HepG2 (cell line): ENCODE measurements around the gene RIT2. TPM values are rescaled to one million over a fixed set of nuclear protein-coding genes. Genes with fewer than 3 reads are reported as not detected.

Experiments used
- ATAC-seq: fragments of 200-7000 bp; cut with Tn5 transposase; 3 replicates; pipeline ENCODE4 v1.9.1; 2020; ENCODE audit warnings: mild to moderate bottlenecking, moderate library complexity
- BruUV-seq: library from RNA; stranded (reverse); fragments of 400-500 nt; replicated peaks from 2 replicates; lab custom pipeline; 2021; lab: Mats Ljungman, UMichigan
- CTCF ChIA-PET: fragments of 300-600 bp; formaldehyde crosslinking; extraction: SDS; loops from one replicate; lab custom pipeline; 2021; ENCODE audit warnings: low total read pairs, inconsistent platforms, low intra/inter-chr PET ratio; lab: Yijun Ruan, JAX
- POLR2A ChIA-PET: fragments of 350-600 bp; sonication (Branson Sonifier 250); formaldehyde crosslinking; loops from one replicate; lab custom pipeline; 2020; ENCODE audit warnings: antibody characterized with exemption, inconsistent platforms; lab: Yijun Ruan, JAX
- DNase-seq: peaks from one replicate; pipeline ENCODE4 v3.0.0-alpha.2; 2015; ENCODE audit warnings: low spot score
- FAIRE-seq: peaks from 3 replicates; lab custom pipeline; 2011; peaks lifted over from hg19 to GRCh38; lab: Jason Lieb, UNC
- H2AFZ ChIP-seq: one replicate; pipeline ENCODE4 v1.6.1; 2011; ENCODE audit warnings: low read length, inconsistent platforms
- H3K27ac ChIP-seq: fragments of 300-600 bp; 3 replicates; pipeline ENCODE4 v1.8.0; 2011; ENCODE audit warnings: mixed run types, mild to moderate bottlenecking, mixed read lengths, low read length, inconsistent platforms; ENCODE audit not compliant: insufficient read depth; ENCODE audit errors: extremely low read length
- H3K27me3 ChIP-seq, 2 experiments: fragments of 200-600 bp in 1 of 2; 2 replicates in 1 of 2; 3 replicates in 1 of 2; pipeline versions ENCODE4 v1.6.0 to v1.8.0; 2011; ENCODE audit warnings: low read length in 2 of 2, mild to moderate bottlenecking in 2 of 2, moderate library complexity in 2 of 2, inconsistent platforms in 1 of 2; ENCODE audit not compliant: insufficient read depth in 2 of 2, control insufficient read depth in 1 of 2
- H3K36me3 ChIP-seq, 2 experiments: fragments of 200-600 bp in 1 of 2; replicated peaks in 1 of 2; 2 replicates in 1 of 2; 3 replicates in 1 of 2; pipeline versions ENCODE4 v1.5.1 to v1.8.0; 2011; ENCODE audit warnings: low read length in 2 of 2, inconsistent platforms in 1 of 2; ENCODE audit not compliant: insufficient read depth in 2 of 2, control insufficient read depth in 1 of 2
- H3K4me1 ChIP-seq: 2 replicates; pipeline ENCODE4 v1.5.1; 2012; ENCODE audit warnings: low read length, inconsistent platforms; ENCODE audit not compliant: insufficient read depth
- H3K4me2 ChIP-seq: 2 replicates; pipeline ENCODE4 v1.6.0; 2011; ENCODE audit warnings: low read depth, low read length, inconsistent platforms
- H3K4me3 ChIP-seq, 3 experiments: fragments of 200-600 bp in 1 of 3; sonication (generic), shearing (Covaris generic) in 1 of 3; replicated peaks in 1 of 3; 2 replicates each; pipeline ENCODE4 v1.5.1; 2011 to 2016; ENCODE audit warnings: low read length in 3 of 3, inconsistent platforms in 2 of 3, low read depth in 2 of 3, mild to moderate bottlenecking in 2 of 3, control low read depth in 1 of 3, mixed read lengths in 1 of 3; ENCODE audit not compliant: insufficient read depth in 1 of 3
- H3K79me2 ChIP-seq: one replicate; pipeline ENCODE4 v1.6.1; 2011; ENCODE audit warnings: low read length, inconsistent platforms; ENCODE audit not compliant: insufficient read depth
- H3K9ac ChIP-seq: 2 replicates; pipeline ENCODE4 v1.6.0; 2011; ENCODE audit warnings: mild to moderate bottlenecking, low read depth, low read length, inconsistent platforms; ENCODE audit not compliant: insufficient read depth
- H3K9me3 ChIP-seq: 2 replicates; pipeline ENCODE4 v1.5.1; 2012; ENCODE audit warnings: mild to moderate bottlenecking, low read length
- H4K20me1 ChIP-seq: 2 replicates; pipeline ENCODE4 v1.6.0; 2011; ENCODE audit warnings: inconsistent platforms, mild to moderate bottlenecking, low read length, moderate library complexity; ENCODE audit not compliant: insufficient read depth
- BCL6 ChIP-seq: IDR thresholded peaks from 2 replicates; pipeline ENCODE4 v1.6.1; 2016; ENCODE audit warnings: missing genetic modification reagents, missing compliant biosample characterization
- FOXP1 ChIP-seq, 2 experiments: fragments of 450-650 bp in 1 of 2; IDR thresholded peaks; 2 replicates each; pipeline ENCODE4 v1.6.1; 2017 to 2018; ENCODE audit warnings: antibody characterized with exemption in 1 of 2
- HOXA5 ChIP-seq: sonication (generic); formaldehyde crosslinking; IDR thresholded peaks from 2 replicates; pipeline ENCODE4 v1.4.0; 2020; ENCODE audit warnings: missing genetic modification reagents
- ISX ChIP-seq: sonication (generic); formaldehyde crosslinking; conservative IDR thresholded peaks from 2 replicates; pipeline ENCODE4 v1.5.0; 2020; ENCODE audit warnings: missing genetic modification reagents
- MTF1 ChIP-seq: sonication (generic); formaldehyde crosslinking; IDR thresholded peaks from 2 replicates; pipeline ENCODE4 v1.5.0; 2020; ENCODE audit warnings: missing genetic modification reagents
- NCOA1 ChIP-seq: sonication (generic); formaldehyde crosslinking; IDR thresholded peaks from 2 replicates; pipeline ENCODE4 v1.9.0; 2021; ENCODE audit warnings: missing genetic modification reagents
- NFKBIZ ChIP-seq: IDR thresholded peaks from 2 replicates; pipeline ENCODE4 v1.6.1; 2018; ENCODE audit warnings: missing genetic modification reagents, missing compliant biosample characterization
- SIN3B ChIP-seq: fragments of 150-350 bp; IDR thresholded peaks from 2 replicates; pipeline ENCODE4 v1.6.1; 2014; ENCODE audit warnings: low read length
- TCF12 ChIP-seq, 2 experiments: fragments of 450-650 bp in 1 of 2; sonication (generic) in 1 of 2; formaldehyde crosslinking in 1 of 2; IDR thresholded peaks; 2 replicates each; pipeline versions ENCODE4 v1.6.1 to v1.8.0; 2017 to 2022; ENCODE audit warnings: antibody characterized with exemption in 1 of 2, mild to moderate bottlenecking in 1 of 2, missing genetic modification reagents in 1 of 2, moderate library complexity in 1 of 2
- ZNF121 ChIP-seq: sonication (generic); formaldehyde crosslinking; IDR thresholded peaks from 2 replicates; pipeline ENCODE4 v1.5.0; 2020; ENCODE audit warnings: mild to moderate bottlenecking, missing genetic modification reagents
- ZNF577 ChIP-seq: sonication (generic); formaldehyde crosslinking; IDR thresholded peaks from 2 replicates; pipeline ENCODE4 v1.4.0; 2020; ENCODE audit warnings: mild to moderate bottlenecking, low read depth, missing genetic modification reagents, borderline replicate concordance
- ZNF598 ChIP-seq: sonication (generic); formaldehyde crosslinking; IDR thresholded peaks from 2 replicates; pipeline ENCODE4 v1.5.1; 2020; ENCODE audit warnings: mild to moderate bottlenecking, missing genetic modification reagents, borderline replicate concordance
- ZNF678 ChIP-seq: sonication (generic); formaldehyde crosslinking; IDR thresholded peaks from 2 replicates; pipeline ENCODE4 v1.4.0; 2020; ENCODE audit warnings: mild to moderate bottlenecking, missing genetic modification reagents
- WGBS: methylation state at CpG from one replicate; pipeline ENCODE4 v1.1.6; 2017; ENCODE audit warnings: low lambda C conversion rate; 5-methylcytosine and 5-hydroxymethylcytosine counted together
- in situ Hi-C: cut with HindIII; loops from 2 replicates; pipeline ENCODE4 v1.10.0; 2017; ENCODE audit warnings: low pct_unique_long_range_greater_than_20kb; ENCODE audit not compliant: extremely low pct_ligation_motif_present
- intact Hi-C: fragments of 100-400 bp; cut with micrococcal nuclease; formaldehyde crosslinking; loops from one replicate; pipeline ENCODE4 v1.10.0; 2022; ENCODE audit not compliant: unreplicated experiment
- polyA plus RNA-seq, 8 experiments: library from polyadenylated mRNA; depleted of rRNA in 3 of 8; stranded (reverse) in 7 of 8; unstranded in 1 of 8; fragments of >200 nt; fragmentation: Illumina TruSeq in 4 of 8; extraction: Trizol in 4 of 8; gene quantifications; 2 replicates each; pipeline versions ENCODE4 v1.2.1 to v1.2.3, GENCODE V29; 2011 to 2016; ENCODE audit warnings: low read depth in 4 of 8, missing spikeins in 1 of 8, mixed read lengths in 1 of 8; ENCODE audit not compliant: insufficient read depth in 1 of 8
- total RNA-seq, 5 experiments: library from RNA; depleted of rRNA; stranded (reverse); fragments of >200 nt; fragmentation: Illumina TruSeq; extraction: Trizol; gene quantifications; 2 replicates each; pipeline ENCODE4 v1.2.3, GENCODE V29; 2016; ENCODE audit warnings: low read depth in 1 of 5
- TF ChIP-seq, protein P1 (sequence below): sonication (generic); formaldehyde crosslinking; IDR thresholded peaks from 2 replicates; pipeline ENCODE4 v1.5.0; 2020; ENCODE audit warnings: mild to moderate bottlenecking, missing genetic modification reagents
- TF ChIP-seq, protein P2 (sequence below): sonication (generic); formaldehyde crosslinking; conservative IDR thresholded peaks from 2 replicates; pipeline ENCODE4 v1.4.0; 2020; ENCODE audit warnings: missing genetic modification reagents
- TF ChIP-seq, protein P3 (sequence below): sonication (generic); formaldehyde crosslinking; IDR thresholded peaks from 2 replicates; pipeline ENCODE4 v1.5.0; 2020; ENCODE audit warnings: missing genetic modification reagents, mild to moderate bottlenecking, borderline replicate concordance

Gene RIT2
- total and polyA plus RNA-seq, 2 of the 13 experiments (the other 11 are each of a cell fraction or from before 2014, with no cell fraction given), result not detected

DNA sequence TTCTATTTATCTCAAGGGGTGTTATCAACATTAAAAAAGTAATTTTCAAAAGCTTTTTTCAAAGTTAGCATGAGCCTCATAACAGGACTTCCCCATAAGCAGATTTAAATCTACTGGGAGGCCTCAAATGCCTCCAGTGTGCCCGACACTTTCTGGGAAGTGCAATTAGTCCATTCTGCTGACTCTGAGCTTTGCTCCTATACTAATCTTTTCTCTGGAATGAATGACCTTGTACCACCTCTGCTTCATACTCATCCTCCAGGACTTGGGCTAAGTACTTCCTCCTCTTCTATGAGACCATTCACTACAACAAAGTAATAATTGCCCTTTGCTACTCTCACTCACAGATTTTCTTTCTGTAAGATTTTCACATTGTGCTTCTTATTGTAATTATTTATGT, 111.1 kb downstream of the RIT2 start:
- Histone ChIP-seq H3K27me3 (no peaks in the 10 kb centered on the region), H3K4me3 (no peak overlapping the region), H3K79me2 (no peaks in the 10 kb centered on the region), H4K20me1 (no peaks in the 10 kb centered on the region), H3K27ac (no peak overlapping the region), H3K4me2 (no peak overlapping the region), H2AFZ (no peak overlapping the region), H3K36me3 (no peaks in the 10 kb centered on the region), H3K9ac (no peak overlapping the region), H3K9me3 (no peaks in the 10 kb centered on the region), H3K4me1 (no peaks in the 10 kb centered on the region)
- WGBS, result 0% methylated on average over 1 of the region's 1 CpG
- no peak for ATAC-seq
- BruUV-seq, result no TSS peak
- DNase-seq, result no peak
- no peak for FAIRE-seq
- ChIA-PET POLR2A (no interaction called here), CTCF (no interaction called here)
- no peak for TF ChIP-seq ZNF598 (CRISPR knock-in tag)
- no peak for TF ChIP-seq ZNF121 (CRISPR knock-in tag)
- no peak for TF ChIP-seq ZNF678 (CRISPR knock-in tag)
- no peak for TF ChIP-seq TCF12 (IDR thresholded peaks at IDR 0.05)
- no peak for TF ChIP-seq TCF12 (CRISPR knock-in tag; IDR thresholded peaks at IDR 0.05)
- no peak for TF ChIP-seq NFKBIZ (CRISPR knock-in tag)
- TF ChIP-seq ISX (CRISPR knock-in tag), result no peak
- TF ChIP-seq FOXP1 (IDR thresholded peaks at IDR 0.05), result no peak
- TF ChIP-seq FOXP1 (CRISPR knock-in tag; IDR thresholded peaks at IDR 0.05), result no peak
- TF ChIP-seq, protein P1, sequence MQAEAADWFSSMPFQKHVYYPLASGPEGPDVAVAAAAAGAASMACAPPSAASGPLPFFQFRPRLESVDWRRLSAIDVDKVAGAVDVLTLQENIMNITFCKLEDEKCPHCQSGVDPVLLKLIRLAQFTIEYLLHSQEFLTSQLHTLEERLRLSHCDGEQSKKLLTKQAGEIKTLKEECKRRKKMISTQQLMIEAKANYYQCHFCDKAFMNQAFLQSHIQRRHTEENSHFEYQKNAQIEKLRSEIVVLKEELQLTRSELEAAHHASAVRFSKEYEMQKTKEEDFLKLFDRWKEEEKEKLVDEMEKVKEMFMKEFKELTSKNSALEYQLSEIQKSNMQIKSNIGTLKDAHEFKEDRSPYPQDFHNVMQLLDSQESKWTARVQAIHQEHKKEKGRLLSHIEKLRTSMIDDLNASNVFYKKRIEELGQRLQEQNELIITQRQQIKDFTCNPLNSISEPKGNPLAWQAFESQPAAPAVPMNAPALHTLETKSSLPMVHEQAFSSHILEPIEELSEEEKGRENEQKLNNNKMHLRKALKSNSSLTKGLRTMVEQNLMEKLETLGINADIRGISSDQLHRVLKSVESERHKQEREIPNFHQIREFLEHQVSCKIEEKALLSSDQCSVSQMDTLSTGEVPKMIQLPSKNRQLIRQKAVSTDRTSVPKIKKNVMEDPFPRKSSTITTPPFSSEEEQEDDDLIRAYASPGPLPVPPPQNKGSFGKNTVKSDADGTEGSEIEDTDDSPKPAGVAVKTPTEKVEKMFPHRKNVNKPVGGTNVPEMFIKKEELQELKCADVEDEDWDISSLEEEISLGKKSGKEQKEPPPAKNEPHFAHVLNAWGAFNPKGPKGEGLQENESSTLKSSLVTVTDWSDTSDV (CRISPR knock-in tag), result no peak
- TF ChIP-seq HOXA5 (CRISPR knock-in tag), result no peak
- TF ChIP-seq, protein P2, sequence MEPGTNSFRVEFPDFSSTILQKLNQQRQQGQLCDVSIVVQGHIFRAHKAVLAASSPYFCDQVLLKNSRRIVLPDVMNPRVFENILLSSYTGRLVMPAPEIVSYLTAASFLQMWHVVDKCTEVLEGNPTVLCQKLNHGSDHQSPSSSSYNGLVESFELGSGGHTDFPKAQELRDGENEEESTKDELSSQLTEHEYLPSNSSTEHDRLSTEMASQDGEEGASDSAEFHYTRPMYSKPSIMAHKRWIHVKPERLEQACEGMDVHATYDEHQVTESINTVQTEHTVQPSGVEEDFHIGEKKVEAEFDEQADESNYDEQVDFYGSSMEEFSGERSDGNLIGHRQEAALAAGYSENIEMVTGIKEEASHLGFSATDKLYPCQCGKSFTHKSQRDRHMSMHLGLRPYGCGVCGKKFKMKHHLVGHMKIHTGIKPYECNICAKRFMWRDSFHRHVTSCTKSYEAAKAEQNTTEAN (CRISPR knock-in tag), result no peak
- TF ChIP-seq, protein P3, sequence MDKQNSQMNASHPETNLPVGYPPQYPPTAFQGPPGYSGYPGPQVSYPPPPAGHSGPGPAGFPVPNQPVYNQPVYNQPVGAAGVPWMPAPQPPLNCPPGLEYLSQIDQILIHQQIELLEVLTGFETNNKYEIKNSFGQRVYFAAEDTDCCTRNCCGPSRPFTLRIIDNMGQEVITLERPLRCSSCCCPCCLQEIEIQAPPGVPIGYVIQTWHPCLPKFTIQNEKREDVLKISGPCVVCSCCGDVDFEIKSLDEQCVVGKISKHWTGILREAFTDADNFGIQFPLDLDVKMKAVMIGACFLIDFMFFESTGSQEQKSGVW (CRISPR knock-in tag), result no peak
- TF ChIP-seq BCL6 (CRISPR knock-in tag), result no peak
- TF ChIP-seq MTF1 (CRISPR knock-in tag), result no peak
- no peak for TF ChIP-seq ZNF577
- TF ChIP-seq SIN3B, result no peak
- TF ChIP-seq NCOA1 (CRISPR knock-in tag), result no peak
- intact Hi-C loops, result no loop called here
- in situ Hi-C loops, result no loop called here
